Panc1 (cell line): Measurements from ENCODE around the gene TPRG1. TPM values are rescaled to one million over a fixed set of nuclear protein-coding genes. Genes with fewer than 3 reads are reported as not detected.

Experiments used
- ATAC-seq: fragments of 200-7000 bp; cut with Tn5 transposase; 2 replicates; pipeline ENCODE4 v1.9.1; 2020; ENCODE audit warnings: mild to moderate bottlenecking, moderate library complexity
- BruUV-seq: library from RNA; stranded (reverse); fragments of 400-500 nt; replicated peaks from 2 replicates; lab custom pipeline; 2021; lab: Mats Ljungman, UMichigan
- CTCF ChIA-PET: fragments of 300-600 bp; sonication (Branson Sonifier 250); formaldehyde crosslinking; loops from one replicate; lab custom pipeline; 2022; ENCODE audit warnings: antibody characterized with exemption; lab: Charles Lee
- POLR2A ChIA-PET: fragments of 300-600 bp; sonication (Branson Sonifier 250); formaldehyde crosslinking; loops from one replicate; lab custom pipeline; 2022; ENCODE audit warnings: antibody characterized with exemption; lab: Charles Lee
- DNase-seq: peaks from one replicate; pipeline ENCODE4 v3.0.0-alpha.2; 2010; ENCODE audit warnings: low read depth, low spot score
- H3K27ac ChIP-seq: 2 replicates; pipeline ENCODE4 v1.5.1; 2011; ENCODE audit warnings: mild to moderate bottlenecking, low read length, inconsistent platforms
- H3K27me3 ChIP-seq: fragments of 200-500 bp; sonication (Bioruptor generic); 2 replicates; pipeline ENCODE4 v1.6.0; 2014; ENCODE audit warnings: low read length, inconsistent platforms; ENCODE audit not compliant: control insufficient read depth, insufficient read depth
- H3K36me3 ChIP-seq: fragments of 200-500 bp; sonication (Bioruptor generic); 2 replicates; pipeline ENCODE4 v1.5.1; 2014; ENCODE audit warnings: inconsistent platforms, mild to moderate bottlenecking, low read length, moderate library complexity; ENCODE audit not compliant: control insufficient read depth, insufficient read depth
- H3K4me1 ChIP-seq: 2 replicates; pipeline ENCODE4 v1.5.1; 2011; ENCODE audit warnings: inconsistent platforms, mild to moderate bottlenecking, low read length, moderate library complexity; ENCODE audit not compliant: control insufficient read depth, insufficient read depth
- H3K4me3 ChIP-seq, 2 experiments: 2 replicates each; pipeline ENCODE4 v1.5.1; 2011 to 2012; ENCODE audit warnings: low read depth in 2 of 2, low read length in 2 of 2, mild to moderate bottlenecking in 2 of 2, inconsistent platforms in 1 of 2, moderate library complexity in 1 of 2
- H3K9me3 ChIP-seq: fragments of 200-500 bp; sonication (Bioruptor generic); 2 replicates; pipeline ENCODE4 v1.5.1; 2014; ENCODE audit warnings: low read depth, mild to moderate bottlenecking, inconsistent platforms, low read length, moderate library complexity; ENCODE audit not compliant: control insufficient read depth, insufficient read depth
- CTCF ChIP-seq: fragments of 450-650 bp; IDR thresholded peaks from 2 replicates; pipeline ENCODE4 v1.5.1; 2017; ENCODE audit warnings: mild to moderate bottlenecking
- POLR2AphosphoS5 ChIP-seq: IDR thresholded peaks from 2 replicates; pipeline ENCODE4 v1.6.1; 2012; ENCODE audit warnings: mild to moderate bottlenecking, low read depth, low read length, moderate library complexity
- REST ChIP-seq, 2 experiments: IDR thresholded peaks; 2 replicates each; pipeline ENCODE4 v1.6.1; 2011 to 2012; ENCODE audit warnings: low read depth in 2 of 2, control low read depth in 1 of 2, low read length in 1 of 2, mild to moderate bottlenecking in 1 of 2, moderate library complexity in 1 of 2; ENCODE audit not compliant: insufficient read depth in 1 of 2
- SIN3A ChIP-seq: IDR thresholded peaks from 2 replicates; pipeline ENCODE4 v1.6.1; 2012; ENCODE audit warnings: low read depth, mild to moderate bottlenecking, low read length, moderate library complexity, borderline replicate concordance; ENCODE audit not compliant: insufficient read depth
- TCF7L2 ChIP-seq: IDR thresholded peaks from 2 replicates; pipeline ENCODE4 v1.6.1; 2011; ENCODE audit warnings: mild to moderate bottlenecking, low read depth, low read length, inconsistent platforms
- in situ Hi-C: cut with HindIII; loops from 2 replicates; pipeline ENCODE4 v1.10.0; 2016; ENCODE audit warnings: low sequenced_read_pairs, low pct_unique_long_range_greater_than_20kb
- intact Hi-C: fragments of 100-400 bp; cut with micrococcal nuclease; formaldehyde crosslinking; loops from one replicate; pipeline ENCODE4 v1.10.0; 2022; ENCODE audit not compliant: unreplicated experiment
- total RNA-seq: library from RNA; stranded (reverse); gene quantifications from one replicate; pipeline ENCODE4 v1.2.1, GENCODE V29; 2021; ENCODE audit not compliant: unreplicated experiment

TPRG1 gene
- total RNA-seq, 1 experiment from 2014 or later: not detected

GRCh38 chr3:189184566-189184965, 12.8 kb downstream of the TPRG1 start:
- ATAC-seq (no peak), DNase-seq (no peak)
- Histone ChIP-seq H3K4me1 (no peaks in the 10 kb centered on the region), H3K27me3 (no peaks in the 10 kb centered on the region), H3K36me3 (no peaks in the 10 kb centered on the region), H3K27ac (no peak overlapping the region), H3K4me3 (no peak overlapping the region), H3K9me3 (no peaks in the 10 kb centered on the region; the same call in 1 of the 2 replicates)
- no peak for TF ChIP-seq POLR2AphosphoS5
- TF ChIP-seq SIN3A: no peak
- TF ChIP-seq TCF7L2: no peak
- no peak for TF ChIP-seq REST (IDR thresholded peaks at IDR 0.05; ENCODE audit: insufficient read depth in 1 of 2, low read depth in 2 of 2, low read length in 1 of 2)
- no peak for TF ChIP-seq CTCF
- no TSS peak for BruUV-seq
- intact Hi-C loops: no loop called here
- ChIA-PET POLR2A (no interaction called here), CTCF (no interaction called here)
- in situ Hi-C loops: no loop called here

- Histone ChIP-seq H3K9me3 (no peaks in the 10 kb centered on the region; the same call in 1 of the 2 replicates), H3K36me3 (no peaks in the 10 kb centered on the region), H3K27ac (no peak overlapping the region), H3K4me1 (no peaks in the 10 kb centered on the region), H3K27me3 (no peaks in the 10 kb centered on the region), H3K4me3 (no peak overlapping the region)
- CTCF ChIA-PET: no interaction called here
- DNase-seq (no peak), ATAC-seq (no peak)
- in situ Hi-C loops (no loop called here), intact Hi-C loops (no loop called here)
- POLR2A ChIA-PET: no interaction called here
- no TSS peak for BruUV-seq
- TF ChIP-seq TCF7L2: no peak
- no peak for TF ChIP-seq CTCF
- no peak for TF ChIP-seq POLR2AphosphoS5
- TF ChIP-seq SIN3A: no peak
- TF ChIP-seq REST (IDR thresholded peaks at IDR 0.05; ENCODE audit: insufficient read depth in 1 of 2, low read depth in 2 of 2, low read length in 1 of 2): no peak
Observed at GRCh38 chr3:189186101-189186500, 14.3 kb downstream of the TPRG1 start.
